Measurements from ENCODE around the gene BTBD2.

- TF ChIP-seq CTCF (optimal IDR thresholded peaks at IDR 0.05 in 1 of 3, IDR thresholded peaks at IDR 0.05 in 1 of 3, conservative IDR thresholded peaks at IDR 0.05 in 1 of 3; ENCODE audit: extremely low read depth in 1 of 3, insufficient read depth in 2 of 3, low read length in 3 of 3), result no peak
- no peak for TF ChIP-seq EZH2 (IDR thresholded peaks at IDR 0.05; ENCODE audit: low read length)
Observed at GRCh38 chr19:2041433-2041682, 25.8 kb upstream of the BTBD2 start.
